DND-41 (cell line): ENCODE data around the gene INAFM2.

Experiments
- ATAC-seq: fragments of 200-7000 bp; cut with Tn5 transposase; 3 replicates; pipeline ENCODE4 v1.9.1; 2021; ENCODE audit warnings: low read depth; ENCODE audit not compliant: insufficient read depth
- DNase-seq: peaks from one replicate; pipeline ENCODE4 v3.0.0-alpha.2; 2020
- H2AFZ ChIP-seq: 2 replicates; pipeline ENCODE4 v1.6.0; 2012; ENCODE audit warnings: low read depth, low read length
- H3K27ac ChIP-seq: 2 replicates; pipeline ENCODE4 v1.5.1; 2012; ENCODE audit warnings: low read length, inconsistent platforms
- H3K27me3 ChIP-seq: fragments of 200-600 bp; sonication (generic); 2 replicates; pipeline ENCODE4 v1.6.0; 2012; ENCODE audit warnings: low read length, mild to moderate bottlenecking, inconsistent platforms; ENCODE audit not compliant: insufficient read depth, poor library complexity
- H3K36me3 ChIP-seq: 2 replicates; pipeline ENCODE4 v1.5.1; 2012; ENCODE audit warnings: low read length, inconsistent platforms; ENCODE audit not compliant: insufficient read depth
- H3K4me1 ChIP-seq: 2 replicates; pipeline ENCODE4 v1.5.1; 2012; ENCODE audit warnings: mild to moderate bottlenecking, low read length; ENCODE audit not compliant: insufficient read depth
- H3K4me2 ChIP-seq: 2 replicates; pipeline ENCODE4 v1.6.0; 2012; ENCODE audit warnings: mild to moderate bottlenecking, moderate library complexity, low read length, inconsistent platforms; ENCODE audit not compliant: insufficient read depth
- H3K4me3 ChIP-seq, 2 experiments: fragments of 200-600 bp in 1 of 2; shearing (Covaris generic) in 1 of 2; 2 replicates each; pipeline ENCODE4 v1.5.1; 2012 to 2016; ENCODE audit warnings: inconsistent platforms in 2 of 2, low read length in 2 of 2, mild to moderate bottlenecking in 2 of 2, low read depth in 1 of 2, moderate library complexity in 1 of 2
- H3K79me2 ChIP-seq: 2 replicates; pipeline ENCODE4 v1.6.0; 2012; ENCODE audit warnings: low read length, inconsistent platforms; ENCODE audit not compliant: insufficient read depth
- H3K9ac ChIP-seq: 2 replicates; pipeline ENCODE4 v1.6.0; 2012; ENCODE audit warnings: low read depth, mild to moderate bottlenecking, inconsistent platforms, low read length, moderate library complexity
- H3K9me3 ChIP-seq: 2 replicates; pipeline ENCODE4 v1.5.1; 2012; ENCODE audit warnings: low read length, moderate library complexity, mild to moderate bottlenecking, inconsistent platforms; ENCODE audit not compliant: insufficient read depth, severe bottlenecking
- H4K20me1 ChIP-seq: 2 replicates; pipeline ENCODE4 v1.6.0; 2012; ENCODE audit warnings: low read length; ENCODE audit not compliant: insufficient read depth
- CTCF ChIP-seq: IDR thresholded peaks from 2 replicates; pipeline ENCODE4 v1.5.1; 2012; ENCODE audit warnings: borderline replicate concordance, low read length, moderate library complexity, mild to moderate bottlenecking; ENCODE audit not compliant: poor library complexity, severe bottlenecking; ENCODE audit errors: extremely low read depth
- EZH2 ChIP-seq: IDR thresholded peaks from 3 replicates; pipeline ENCODE4 v1.6.1; 2012; ENCODE audit warnings: borderline replicate concordance, low read depth, mild to moderate bottlenecking, moderate library complexity, low read length, inconsistent platforms; ENCODE audit not compliant: severe bottlenecking

INAFM2 gene

GRCh38 chr15:40279437-40280141, 43.9 kb upstream of the INAFM2 start:
- Histone ChIP-seq H3K4me3 (no peak overlapping the region), H3K27ac (no peak overlapping the region), H3K27me3 (peaks cover 11% of the 10 kb centered on the region), H4K20me1 (no peaks in the 10 kb centered on the region), H3K9me3 (no peaks in the 10 kb centered on the region), H3K9ac (no peak overlapping the region), H3K36me3 (no peaks in the 10 kb centered on the region), H3K4me2 (no peak overlapping the region), H3K79me2 (no peaks in the 10 kb centered on the region), H2AFZ (no peak overlapping the region), H3K4me1 (peaks cover 17% of the 10 kb centered on the region)
- peak; percentile 70 for ATAC-seq
- peak; percentile 55 for DNase-seq
- TF ChIP-seq CTCF (peak; percentile 96), EZH2 (no peak)

GRCh38 chr15:40280260-40281056, 43.0 kb upstream of the INAFM2 start:
- Histone ChIP-seq H3K4me2 (no peak overlapping the region), H3K79me2 (no peaks in the 10 kb centered on the region), H2AFZ (no peak overlapping the region), H4K20me1 (no peaks in the 10 kb centered on the region), H3K9ac (no peak overlapping the region), H3K27ac (no peak overlapping the region), H3K9me3 (no peaks in the 10 kb centered on the region), H3K4me1 (peaks cover 17% of the 10 kb centered on the region), H3K36me3 (no peaks in the 10 kb centered on the region), H3K27me3 (peaks cover 11% of the 10 kb centered on the region), H3K4me3 (no peak overlapping the region)
- TF ChIP-seq EZH2: no peak
- no peak for TF ChIP-seq CTCF
- no peak for DNase-seq
- no peak for ATAC-seq

GRCh38 chr15:40281057-40281800, 42.3 kb upstream of the INAFM2 start:
- Histone ChIP-seq H3K27ac (no peak overlapping the region), H2AFZ (no peak overlapping the region), H4K20me1 (no peaks in the 10 kb centered on the region), H3K4me3 (no peak overlapping the region), H3K9me3 (no peaks in the 10 kb centered on the region), H3K9ac (no peak overlapping the region), H3K36me3 (no peaks in the 10 kb centered on the region), H3K4me1 (peaks cover 17% of the 10 kb centered on the region), H3K79me2 (no peaks in the 10 kb centered on the region), H3K4me2 (no peak overlapping the region), H3K27me3 (peaks cover 11% of the 10 kb centered on the region)
- DNase-seq (no peak), ATAC-seq (no peak)
- TF ChIP-seq CTCF (no peak), EZH2 (no peak)
